ENCODE measurements around the gene OSBP. TPM values are rescaled to one million over a fixed set of nuclear protein-coding genes. Genes with fewer than 3 reads are reported as not detected.

The OSBP gene
- polyA plus RNA-seq, 1 donor (not counting 4 experiments of a cell fraction or from before 2014, with no cell fraction given), result 31.9 TPM

- FAIRE-seq, result no peak
- H3K36me3 ChIP-seq (ENCODE audit: control insufficient read depth in 2 of 2, extremely low read depth in 1 of 2, insufficient read depth in 2 of 2, low read length in 2 of 2), result peaks cover 21 to 25% of the 10 kb centered on the region in 2 experiments
- no peaks in the 10 kb centered on the region for H3K79me2 ChIP-seq (ENCODE audit: control insufficient read depth, insufficient read depth, low read length)
- no peak overlapping the region for H3K9ac ChIP-seq (ENCODE audit: control insufficient read depth, extremely low read depth, insufficient read depth, low read length)
- no peak for DNase-seq (ENCODE audit: low read depth, low spot score)
- H3K4me3 ChIP-seq (ENCODE audit: control insufficient read depth in 2 of 3, extremely low read depth in 1 of 3, insufficient read depth in 2 of 3, low read depth in 1 of 3, low read length in 3 of 3), result no peak overlapping the region
- H4K20me1 ChIP-seq (ENCODE audit: control insufficient read depth, extremely low read depth, insufficient read depth, low read length), result no peaks in the 10 kb centered on the region
- peaks cover 8% of the 10 kb centered on the region for H3K4me1 ChIP-seq (ENCODE audit: control insufficient read depth, extremely low read depth, insufficient read depth, low read length)
- no peak for TF ChIP-seq EZH2 (IDR thresholded peaks at IDR 0.05; ENCODE audit: low read length)
- no peak for TF ChIP-seq CTCF (optimal IDR thresholded peaks at IDR 0.05 in 1 of 3, IDR thresholded peaks at IDR 0.05 in 1 of 3, conservative IDR thresholded peaks at IDR 0.05 in 1 of 3; ENCODE audit: extremely low read depth in 1 of 3, insufficient read depth in 2 of 3, low read length in 3 of 3)
- no peak overlapping the region for H2AFZ ChIP-seq (ENCODE audit: control insufficient read depth, low read length)
- H3K9me3 ChIP-seq (ENCODE audit: control insufficient read depth, low read depth, low read length), result no peaks in the 10 kb centered on the region
- no peaks in the 10 kb centered on the region for H3K9me1 ChIP-seq (ENCODE audit: control insufficient read depth, extremely low read depth, insufficient read depth, low read length)
- no peak overlapping the region for H3K27ac ChIP-seq (ENCODE audit: control insufficient read depth, insufficient read depth, low read length)
- no peak overlapping the region for H3K4me2 ChIP-seq (ENCODE audit: control insufficient read depth, extremely low read depth, insufficient read depth, low read depth, low read length)
- H3K27me3 ChIP-seq (ENCODE audit: control insufficient read depth, extremely low read depth, insufficient read depth, low read length), result no peaks in the 10 kb centered on the region
- dilution Hi-C loops (cut with MboI; ENCODE audit: extremely low pct_ligation_motif_present, low sequenced_read_pairs), result no loop called here
Measured at GRCh38 chr11:59578369-59578768, 37.2 kb downstream of the OSBP start.

GRCh38 chr11:59575505-59575904, 40.1 kb downstream of the OSBP start:
- Histone ChIP-seq H3K9me1 (ENCODE audit: control insufficient read depth, extremely low read depth, insufficient read depth, low read length) (no peaks in the 10 kb centered on the region), H3K9ac (ENCODE audit: control insufficient read depth, extremely low read depth, insufficient read depth, low read length) (no peak overlapping the region), H3K27me3 (ENCODE audit: control insufficient read depth, extremely low read depth, insufficient read depth, low read length) (no peaks in the 10 kb centered on the region), H3K9me3 (ENCODE audit: control insufficient read depth, low read depth, low read length) (no peaks in the 10 kb centered on the region), H3K4me1 (ENCODE audit: control insufficient read depth, extremely low read depth, insufficient read depth, low read length) (peaks cover 10% of the 10 kb centered on the region), H3K4me2 (ENCODE audit: control insufficient read depth, extremely low read depth, insufficient read depth, low read depth, low read length) (no peak overlapping the region), H3K27ac (ENCODE audit: control insufficient read depth, insufficient read depth, low read length) (no peak overlapping the region), H3K4me3 (ENCODE audit: control insufficient read depth in 2 of 3, extremely low read depth in 1 of 3, insufficient read depth in 2 of 3, low read depth in 1 of 3, low read length in 3 of 3) (no peak overlapping the region), H3K79me2 (ENCODE audit: control insufficient read depth, insufficient read depth, low read length) (no peaks in the 10 kb centered on the region), H4K20me1 (ENCODE audit: control insufficient read depth, extremely low read depth, insufficient read depth, low read length) (no peaks in the 10 kb centered on the region), H2AFZ (ENCODE audit: control insufficient read depth, low read length) (no peak overlapping the region), H3K36me3 (ENCODE audit: control insufficient read depth in 2 of 2, extremely low read depth in 1 of 2, insufficient read depth in 2 of 2, low read length in 2 of 2) (peaks cover 19 to 25% of the 10 kb centered on the region in 2 experiments)
- dilution Hi-C loops (cut with MboI; ENCODE audit: extremely low pct_ligation_motif_present, low sequenced_read_pairs), result no loop called here
- TF ChIP-seq EZH2 (IDR thresholded peaks at IDR 0.05; ENCODE audit: low read length) (no peak), CTCF (optimal IDR thresholded peaks at IDR 0.05 in 1 of 3, IDR thresholded peaks at IDR 0.05 in 1 of 3, conservative IDR thresholded peaks at IDR 0.05 in 1 of 3; ENCODE audit: extremely low read depth in 1 of 3, insufficient read depth in 2 of 3, low read length in 3 of 3) (no peak)
- DNase-seq (ENCODE audit: low read depth, low spot score) (no peak), FAIRE-seq (no peak)
